ENCODE results near the gene EID3.

Gene EID3

DNA sequence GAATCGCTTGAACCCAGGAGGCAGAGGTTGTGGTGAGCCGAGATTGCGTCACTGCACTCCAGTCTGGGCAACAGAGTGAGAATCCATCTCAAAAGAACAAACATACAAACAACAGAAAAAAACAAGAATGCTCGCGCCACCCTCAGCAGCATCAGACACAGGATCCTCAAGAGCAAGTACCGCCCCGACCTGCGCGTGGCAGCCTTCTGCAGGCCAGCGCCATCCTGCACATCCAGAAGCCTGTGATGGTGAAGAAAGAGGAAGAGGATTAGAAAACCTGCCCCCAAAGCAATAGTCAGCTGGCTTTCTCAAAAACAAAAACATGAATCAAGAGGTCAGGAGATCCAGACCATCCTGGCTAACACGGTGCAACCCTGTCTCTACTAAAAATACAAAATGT is 30.0 kb upstream of the EID3 start:
- DNase-seq (ENCODE audit: low read depth in 2 of 2) = no peak
- H3K4me3 ChIP-seq (replicated peaks in 1 of 2; ENCODE audit: low read depth in 2 of 2, low read length in 2 of 2) = no peak overlapping the region
- TF ChIP-seq, protein P1, sequence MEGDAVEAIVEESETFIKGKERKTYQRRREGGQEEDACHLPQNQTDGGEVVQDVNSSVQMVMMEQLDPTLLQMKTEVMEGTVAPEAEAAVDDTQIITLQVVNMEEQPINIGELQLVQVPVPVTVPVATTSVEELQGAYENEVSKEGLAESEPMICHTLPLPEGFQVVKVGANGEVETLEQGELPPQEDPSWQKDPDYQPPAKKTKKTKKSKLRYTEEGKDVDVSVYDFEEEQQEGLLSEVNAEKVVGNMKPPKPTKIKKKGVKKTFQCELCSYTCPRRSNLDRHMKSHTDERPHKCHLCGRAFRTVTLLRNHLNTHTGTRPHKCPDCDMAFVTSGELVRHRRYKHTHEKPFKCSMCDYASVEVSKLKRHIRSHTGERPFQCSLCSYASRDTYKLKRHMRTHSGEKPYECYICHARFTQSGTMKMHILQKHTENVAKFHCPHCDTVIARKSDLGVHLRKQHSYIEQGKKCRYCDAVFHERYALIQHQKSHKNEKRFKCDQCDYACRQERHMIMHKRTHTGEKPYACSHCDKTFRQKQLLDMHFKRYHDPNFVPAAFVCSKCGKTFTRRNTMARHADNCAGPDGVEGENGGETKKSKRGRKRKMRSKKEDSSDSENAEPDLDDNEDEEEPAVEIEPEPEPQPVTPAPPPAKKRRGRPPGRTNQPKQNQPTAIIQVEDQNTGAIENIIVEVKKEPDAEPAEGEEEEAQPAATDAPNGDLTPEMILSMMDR (IDR thresholded peaks at IDR 0.05; ENCODE audit: low read depth, low read length) = no peak

DNA sequence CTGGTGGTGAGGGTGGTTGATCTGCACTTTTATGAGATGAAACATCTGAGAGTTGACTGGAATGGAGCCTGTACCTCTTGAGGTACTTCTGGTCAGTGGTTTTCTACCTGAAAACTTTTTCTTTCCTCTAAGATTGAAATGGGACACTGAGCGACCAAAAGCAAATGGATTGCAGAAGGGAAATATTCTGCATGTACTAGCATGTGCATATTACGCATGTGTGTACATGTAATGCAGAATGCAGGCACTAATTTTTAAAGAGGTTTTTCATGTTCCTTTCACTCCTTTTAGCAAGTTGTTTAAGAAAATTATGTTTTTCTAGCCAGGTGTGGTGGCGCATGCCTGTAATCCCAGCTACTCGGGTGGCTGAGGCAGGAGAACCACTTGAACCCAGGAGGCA is 28.7 kb upstream of the EID3 start:
- H3K4me3 ChIP-seq (replicated peaks in 1 of 2; ENCODE audit: low read depth in 2 of 2, low read length in 2 of 2) = no peak overlapping the region
- TF ChIP-seq, protein P1 (IDR thresholded peaks at IDR 0.05; ENCODE audit: low read depth, low read length) = no peak
- no peak for DNase-seq (ENCODE audit: low read depth in 2 of 2)

DNA sequence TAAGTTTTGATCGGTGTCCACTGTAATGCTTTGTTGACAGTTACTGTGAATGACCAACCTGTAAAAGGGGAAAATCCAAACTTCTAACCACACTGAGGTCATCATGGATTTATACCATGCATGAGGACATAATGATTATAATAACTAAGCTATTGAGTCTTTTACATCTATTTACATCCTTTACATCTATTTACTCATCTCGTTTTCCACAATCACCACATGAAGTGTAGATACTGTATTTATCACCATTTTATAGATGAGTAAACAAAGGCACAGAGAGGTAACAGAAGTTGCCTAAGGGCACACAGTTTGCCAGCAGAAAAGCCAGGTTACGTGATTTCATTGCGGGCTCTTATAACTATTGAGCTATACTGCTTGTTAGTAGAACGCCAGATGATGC is 27.9 kb upstream of the EID3 start:
- no peak for DNase-seq (ENCODE audit: low read depth in 2 of 2)
- TF ChIP-seq, protein P1 (IDR thresholded peaks at IDR 0.05; ENCODE audit: low read depth, low read length) = no peak
- no peak overlapping the region for H3K4me3 ChIP-seq (replicated peaks in 1 of 2; ENCODE audit: low read depth in 2 of 2, low read length in 2 of 2)

DNA sequence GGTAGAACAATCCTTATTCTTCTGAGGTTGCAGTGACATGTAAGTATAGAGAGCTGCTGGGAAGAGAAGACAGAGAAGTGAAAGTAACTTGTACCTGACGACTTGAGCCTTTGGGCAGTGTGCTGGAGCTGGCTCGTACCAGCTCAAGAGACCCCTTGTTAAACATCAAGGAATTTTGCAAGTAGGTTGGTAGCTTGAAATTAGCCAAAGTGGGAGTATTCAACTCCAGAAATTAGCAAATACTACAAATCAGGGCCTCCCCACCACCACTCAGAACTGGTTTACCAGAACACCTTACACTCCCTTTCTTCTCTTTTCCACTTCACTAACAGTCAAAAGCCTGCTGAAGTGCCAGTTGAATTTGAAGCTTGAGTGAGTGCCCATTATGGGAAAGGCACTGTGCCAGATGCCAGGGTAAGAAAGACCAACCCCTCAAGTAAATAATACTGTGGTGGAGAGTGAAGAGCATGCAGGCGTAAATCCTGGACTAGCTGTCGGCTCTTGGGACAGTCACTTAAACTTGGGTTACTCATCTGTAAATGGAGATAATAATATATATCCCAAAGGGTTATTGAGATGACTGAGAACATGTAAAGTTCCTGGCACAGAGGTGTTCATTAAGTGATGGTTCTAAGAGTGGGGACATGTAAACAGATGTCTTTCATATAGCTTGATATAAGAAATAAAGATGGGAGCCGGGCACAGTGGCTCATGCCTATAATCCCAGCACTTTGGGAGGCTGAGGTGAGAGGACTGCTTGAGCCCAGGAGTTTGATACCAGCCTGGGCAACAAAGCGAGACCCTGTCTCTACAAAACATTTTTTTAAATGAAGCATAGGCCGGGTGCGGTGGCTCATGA is 27.0 kb upstream of the EID3 start:
- TF ChIP-seq, protein P1 (IDR thresholded peaks at IDR 0.05; ENCODE audit: low read depth, low read length) = no peak

DNA sequence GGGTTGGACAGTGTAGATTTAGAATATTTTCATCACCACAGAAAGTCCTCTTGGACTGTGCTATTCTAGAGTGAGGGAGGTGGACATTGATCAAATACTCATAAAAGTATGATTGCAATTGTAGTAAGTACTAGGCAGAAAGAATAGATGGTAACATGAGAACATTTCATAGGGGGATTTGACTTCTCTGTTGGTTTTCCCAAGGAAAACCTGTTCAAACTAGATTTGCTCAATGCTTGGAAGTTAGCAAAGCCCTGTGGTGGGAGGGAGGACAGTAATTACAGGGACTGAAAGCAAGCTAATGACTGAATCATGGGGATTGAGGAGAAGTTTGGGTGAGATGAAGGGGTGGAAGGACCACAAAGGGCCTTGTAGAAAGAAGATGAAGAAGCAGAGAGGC is 24.4 kb upstream of the EID3 start:
- TF ChIP-seq, protein P1 (IDR thresholded peaks at IDR 0.05; ENCODE audit: low read depth, low read length) = no peak
- H3K4me3 ChIP-seq (replicated peaks in 1 of 2; ENCODE audit: low read depth in 2 of 2, low read length in 2 of 2) = no peak overlapping the region
- DNase-seq (ENCODE audit: low read depth in 2 of 2) = no peak

More for the DNA sequence above, 27.0 kb upstream of the EID3 start:
- H3K4me3 ChIP-seq (replicated peaks in 1 of 2; ENCODE audit: low read depth in 2 of 2, low read length in 2 of 2) = no peak overlapping the region
- DNase-seq (ENCODE audit: low read depth in 2 of 2) = no peak

DNA sequence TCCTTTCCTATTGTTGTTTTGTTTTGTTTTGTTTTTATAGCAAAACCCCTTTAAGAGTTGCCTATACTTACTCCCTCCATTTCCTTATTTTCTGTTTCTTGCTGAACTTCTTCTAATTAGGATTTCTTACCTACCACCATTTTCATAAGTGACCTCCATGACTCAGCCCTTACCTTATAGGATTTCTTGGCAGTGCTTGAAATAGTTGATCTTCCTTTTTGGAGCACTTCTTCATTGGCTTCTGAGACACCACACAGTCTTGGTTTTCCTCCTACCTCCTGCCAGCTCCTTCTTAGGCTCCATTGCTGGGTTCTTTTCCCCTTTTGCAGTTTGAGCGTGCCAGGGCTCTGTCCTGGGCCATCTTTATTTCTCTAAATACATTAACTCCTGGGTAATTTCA is 23.4 kb upstream of the EID3 start:
- H3K4me3 ChIP-seq (replicated peaks in 1 of 2; ENCODE audit: low read depth in 2 of 2, low read length in 2 of 2) = no peak overlapping the region
- TF ChIP-seq, protein P1 (IDR thresholded peaks at IDR 0.05; ENCODE audit: low read depth, low read length) = no peak
- DNase-seq (ENCODE audit: low read depth in 2 of 2) = no peak
